ENCODE results near the gene MYLK4.

MYLK4 gene

GRCh38 chr6:2754393-2754792 is 3.7 kb upstream of the MYLK4 start:
- no peak for DNase-seq

GRCh38 chr6:2753743-2754142 is 3.0 kb upstream of the MYLK4 start:
- no peak for DNase-seq

GRCh38 chr6:2753110-2753489 is 2.4 kb upstream of the MYLK4 start:
- DNase-seq = no peak

- no peak for DNase-seq
Measured at GRCh38 chr6:2752477-2753109, 1.9 kb upstream of the MYLK4 start.

GRCh38 chr6:2751871-2752270 is 1.1 kb upstream of the MYLK4 start:
- no peak for DNase-seq

- peak; percentile 82 for DNase-seq
Measured at GRCh38 chr6:2749969-2750600, 637 bp downstream of the MYLK4 start.

GRCh38 chr6:2748183-2748582 is 2.5 kb downstream of the MYLK4 start:
- no peak for DNase-seq

- DNase-seq = no peak
Measured at GRCh38 chr6:2746557-2747061, 4.1 kb downstream of the MYLK4 start.

- DNase-seq = no peak
Measured at GRCh38 chr6:2745246-2745645, 5.5 kb downstream of the MYLK4 start.

- no peak for DNase-seq
Measured at GRCh38 chr6:2744778-2745177, 5.9 kb downstream of the MYLK4 start.

GRCh38 chr6:2744209-2744771 is 6.4 kb downstream of the MYLK4 start:
- DNase-seq = no peak

- DNase-seq = no peak
Measured at GRCh38 chr6:2743280-2744208, 7.2 kb downstream of the MYLK4 start.

GRCh38 chr6:2741756-2742155 is 9.0 kb downstream of the MYLK4 start:
- no peak for DNase-seq

- DNase-seq = no peak
Measured at GRCh38 chr6:2740581-2740980, 10.1 kb downstream of the MYLK4 start.

- peak; percentile 45 for DNase-seq
Measured at GRCh38 chr6:2739335-2739734, 11.4 kb downstream of the MYLK4 start.

GRCh38 chr6:2738373-2738979 is 12.2 kb downstream of the MYLK4 start:
- DNase-seq = peak; percentile 64

- no peak for DNase-seq
Measured at GRCh38 chr6:2737885-2738284, 12.8 kb downstream of the MYLK4 start.

GRCh38 chr6:2734488-2735166 is 16.1 kb downstream of the MYLK4 start:
- no peak for DNase-seq

- no peak for DNase-seq
Measured at GRCh38 chr6:2733736-2734480, 16.8 kb downstream of the MYLK4 start.

GRCh38 chr6:2733324-2733723 is 17.4 kb downstream of the MYLK4 start:
- peak; percentile 65 for DNase-seq

GRCh38 chr6:2732503-2733089 is 18.1 kb downstream of the MYLK4 start:
- no peak for DNase-seq
